HL-60 (cell line): ENCODE results near the gene SLC5A2.

Source experiments
- CTCF ChIP-seq: IDR thresholded peaks from one replicate; pipeline ENCODE4 v1.5.1; 2011; ENCODE audit warnings: low read length, control low read depth, inconsistent platforms; ENCODE audit not compliant: insufficient read depth
- POLR2AphosphoS5 ChIP-seq: IDR thresholded peaks from 2 replicates; pipeline ENCODE4 v1.6.1; 2012; ENCODE audit warnings: low read depth

GRCh38 chr16:31532120-31532519, 49.2 kb downstream of the SLC5A2 start:
- TF ChIP-seq CTCF (no peak), POLR2AphosphoS5 (no peak)
